Measurements from ENCODE around the gene COL25A1.

The COL25A1 gene

DNA sequence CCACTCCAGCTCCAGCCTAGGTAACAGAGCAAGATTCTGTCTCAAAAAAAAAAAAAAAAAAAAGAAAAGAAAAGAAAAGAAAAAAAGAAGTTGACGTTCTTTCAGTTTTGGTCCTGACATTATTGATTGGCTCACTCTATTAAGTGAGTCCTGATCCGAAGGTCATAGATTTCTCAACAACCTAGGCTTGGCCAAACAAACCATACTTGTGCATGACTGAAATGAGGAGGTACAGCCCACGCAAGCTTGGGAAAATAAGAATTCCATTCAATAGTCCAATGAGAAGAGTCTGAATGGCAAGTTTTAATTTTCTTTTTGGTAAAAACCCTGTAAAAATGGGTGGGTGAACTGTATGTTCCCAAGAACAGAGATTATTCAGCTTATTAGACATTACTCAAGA, 536.4 kb downstream of the COL25A1 start:
- TF ChIP-seq, protein P1, sequence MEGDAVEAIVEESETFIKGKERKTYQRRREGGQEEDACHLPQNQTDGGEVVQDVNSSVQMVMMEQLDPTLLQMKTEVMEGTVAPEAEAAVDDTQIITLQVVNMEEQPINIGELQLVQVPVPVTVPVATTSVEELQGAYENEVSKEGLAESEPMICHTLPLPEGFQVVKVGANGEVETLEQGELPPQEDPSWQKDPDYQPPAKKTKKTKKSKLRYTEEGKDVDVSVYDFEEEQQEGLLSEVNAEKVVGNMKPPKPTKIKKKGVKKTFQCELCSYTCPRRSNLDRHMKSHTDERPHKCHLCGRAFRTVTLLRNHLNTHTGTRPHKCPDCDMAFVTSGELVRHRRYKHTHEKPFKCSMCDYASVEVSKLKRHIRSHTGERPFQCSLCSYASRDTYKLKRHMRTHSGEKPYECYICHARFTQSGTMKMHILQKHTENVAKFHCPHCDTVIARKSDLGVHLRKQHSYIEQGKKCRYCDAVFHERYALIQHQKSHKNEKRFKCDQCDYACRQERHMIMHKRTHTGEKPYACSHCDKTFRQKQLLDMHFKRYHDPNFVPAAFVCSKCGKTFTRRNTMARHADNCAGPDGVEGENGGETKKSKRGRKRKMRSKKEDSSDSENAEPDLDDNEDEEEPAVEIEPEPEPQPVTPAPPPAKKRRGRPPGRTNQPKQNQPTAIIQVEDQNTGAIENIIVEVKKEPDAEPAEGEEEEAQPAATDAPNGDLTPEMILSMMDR (IDR thresholded peaks at IDR 0.05; ENCODE audit: control extremely low read depth, extremely low read depth, low read depth, missing control alignments) = no peak
- ChIA-PET CTCF (no interaction called here), POLR2A (no interaction called here)
- no peak for DNase-seq (ENCODE audit: extremely low spot score)

DNA sequence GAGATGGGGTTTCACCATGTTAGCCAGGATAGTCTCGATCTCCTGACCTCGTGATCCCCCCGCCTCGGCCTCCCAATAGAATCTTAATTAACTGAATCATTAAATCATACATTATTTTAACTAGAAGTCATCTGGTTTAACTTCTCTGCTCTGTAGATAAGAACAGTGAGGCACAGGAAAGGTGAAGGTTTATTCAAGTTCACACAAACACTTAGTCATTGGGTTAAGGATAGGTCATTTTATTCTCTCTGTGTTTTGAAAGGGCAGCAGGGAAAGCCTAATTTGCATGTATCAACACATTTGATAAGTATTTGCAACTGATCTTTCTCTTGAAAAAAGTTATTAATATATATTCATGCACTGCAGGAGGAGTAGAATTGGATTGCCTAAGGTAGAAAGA, 538.5 kb downstream of the COL25A1 start:
- CTCF ChIA-PET = no interaction called here
- TF ChIP-seq, protein P1 (IDR thresholded peaks at IDR 0.05; ENCODE audit: control extremely low read depth, extremely low read depth, low read depth, missing control alignments) = no peak
- DNase-seq (ENCODE audit: extremely low spot score) = no peak
- POLR2A ChIA-PET = no interaction called here

DNA sequence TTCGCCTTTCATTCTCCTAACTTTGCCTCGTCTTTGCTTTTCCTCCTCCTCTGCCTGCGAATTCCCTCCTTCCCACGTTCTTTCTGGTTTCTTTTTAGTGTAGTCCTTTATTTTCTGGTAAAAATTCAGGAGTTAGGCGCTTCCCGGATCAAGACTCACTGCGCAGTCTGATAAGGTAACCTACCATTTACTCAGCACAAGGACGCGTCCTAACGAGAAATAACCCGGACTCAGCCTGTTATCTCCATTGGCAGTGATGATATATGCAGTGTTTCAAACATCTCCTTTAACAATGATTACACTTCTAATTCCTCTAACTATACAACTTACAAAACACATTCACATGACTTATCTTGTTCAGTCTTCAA, 539.2 kb downstream of the COL25A1 start:
- ChIA-PET CTCF (interaction anchor here (1.5 kb wide), 1 partner anchor 9 kb away, joined by 3 read pairs; no protein-coding TSS in a partner anchor), POLR2A (no interaction called here)
- TF ChIP-seq, protein P1 (IDR thresholded peaks at IDR 0.05; ENCODE audit: control extremely low read depth, extremely low read depth, low read depth, missing control alignments) = no peak
- DNase-seq (ENCODE audit: extremely low spot score) = no peak

DNA sequence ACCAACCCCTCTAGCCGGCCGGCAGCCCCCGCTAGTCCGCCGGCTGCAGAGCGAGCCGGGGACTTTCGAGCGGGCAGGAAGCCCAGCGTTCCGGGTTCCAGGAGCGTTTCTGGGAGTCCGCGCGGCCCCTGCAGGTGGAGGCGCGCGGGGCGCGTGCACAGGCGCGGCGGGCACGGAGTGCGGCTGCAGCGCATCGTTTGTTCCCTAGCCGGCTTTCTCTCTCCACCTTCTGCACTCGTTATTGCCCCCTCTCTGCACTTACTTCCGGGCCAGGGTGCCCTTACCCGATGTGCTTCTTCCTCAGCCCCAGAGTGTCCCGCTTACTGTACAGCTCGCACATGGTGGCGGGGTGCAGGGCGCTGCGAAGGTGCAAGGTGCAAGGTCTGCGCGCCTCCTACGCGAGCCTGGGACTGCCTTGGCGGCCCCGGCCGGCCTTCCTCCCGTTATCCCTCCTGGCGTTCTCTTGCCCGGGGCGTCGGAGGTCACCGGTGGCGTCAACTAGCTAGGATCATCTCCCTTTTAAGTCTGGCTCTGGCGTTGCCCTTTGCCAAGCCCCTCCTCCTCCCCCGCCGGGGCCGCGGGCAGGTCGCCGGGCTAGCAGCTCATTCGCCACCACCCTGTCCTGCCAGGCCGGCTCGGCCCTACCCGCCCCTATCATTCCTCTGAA, 539.8 kb downstream of the COL25A1 start, which contains the start of gene ETNPPL:
TSS of gene ETNPPL (minus strand) at position 495 of the 667 bp plus-strand sequence. CDS start at position 340, 155 bp downstream.
- DNase-seq (ENCODE audit: extremely low spot score) = no peak
- TF ChIP-seq, protein P1 (IDR thresholded peaks at IDR 0.05; ENCODE audit: control extremely low read depth, extremely low read depth, low read depth, missing control alignments) = no peak
- ChIA-PET POLR2A (no interaction called here), CTCF (interaction anchor here (1.5 kb wide), 1 partner anchor 10 kb away, joined by 3 read pairs; no protein-coding TSS in a partner anchor)
